Lower leg skin (tissue), 4 donors: ENCODE measurements around the gene STARD7. TPM values are rescaled to one million over a fixed set of nuclear protein-coding genes. Genes with fewer than 3 reads are reported as not detected.

ENCODE experiments used
- DNase-seq, 2 donors: peaks; one replicate each; pipeline ENCODE4 v3.0.0-alpha.2; 2019; ENCODE audit warnings: low spot score in 2 of 2
- H3K4me3 ChIP-seq: fragments of 200-600 bp; sonication (generic); 2 replicates; pipeline ENCODE4 v1.5.1; 2017; ENCODE audit warnings: mild to moderate bottlenecking, low read depth; ENCODE audit not compliant: poor library complexity, severe bottlenecking
- POLR2A ChIP-seq, 2 donors: fragments of 450-650 bp; IDR thresholded peaks; one replicate each; pipeline ENCODE4 v1.6.1; 2016 to 2017; ENCODE audit warnings: antibody characterized with exemption in 2 of 2, mild to moderate bottlenecking in 1 of 2, moderate library complexity in 1 of 2
- WGBS, 2 donors: methylation state at CpG; one replicate each; pipeline ENCODE4 v1.1.5; 2018; 5-methylcytosine and 5-hydroxymethylcytosine counted together
- intact Hi-C: fragments of 100-400 bp; cut with DNase I; formaldehyde crosslinking; loops from one replicate; pipeline ENCODE4 v1.15.0; 2023; ENCODE audit warnings: low total_unique reads
- total RNA-seq, 4 donors: library from RNA; depleted of rRNA; stranded (reverse); fragments of >200 nt; gene quantifications; one replicate each; pipeline ENCODE4 v1.1.0, GENCODE V29; 2016
- TF ChIP-seq, protein P1 (sequence below), 3 donors: fragments of 450-650 bp; IDR thresholded peaks; one replicate each; pipeline ENCODE4 v1.5.1; 2016; ENCODE audit warnings: antibody characterized with exemption in 3 of 3, mild to moderate bottlenecking in 3 of 3, moderate library complexity in 2 of 3

Gene STARD7
- total RNA-seq, 4 donors from 2014 or later, result 52.5 to 101 (median 77.2) TPM

- no peak overlapping the region for H3K4me3 ChIP-seq
- no peak for DNase-seq
- WGBS, 2 donors, result 83 to 93% methylated on average over 4 of the region's 4 CpGs
- intact Hi-C loops, result no loop called here
- TF ChIP-seq, protein P1, sequence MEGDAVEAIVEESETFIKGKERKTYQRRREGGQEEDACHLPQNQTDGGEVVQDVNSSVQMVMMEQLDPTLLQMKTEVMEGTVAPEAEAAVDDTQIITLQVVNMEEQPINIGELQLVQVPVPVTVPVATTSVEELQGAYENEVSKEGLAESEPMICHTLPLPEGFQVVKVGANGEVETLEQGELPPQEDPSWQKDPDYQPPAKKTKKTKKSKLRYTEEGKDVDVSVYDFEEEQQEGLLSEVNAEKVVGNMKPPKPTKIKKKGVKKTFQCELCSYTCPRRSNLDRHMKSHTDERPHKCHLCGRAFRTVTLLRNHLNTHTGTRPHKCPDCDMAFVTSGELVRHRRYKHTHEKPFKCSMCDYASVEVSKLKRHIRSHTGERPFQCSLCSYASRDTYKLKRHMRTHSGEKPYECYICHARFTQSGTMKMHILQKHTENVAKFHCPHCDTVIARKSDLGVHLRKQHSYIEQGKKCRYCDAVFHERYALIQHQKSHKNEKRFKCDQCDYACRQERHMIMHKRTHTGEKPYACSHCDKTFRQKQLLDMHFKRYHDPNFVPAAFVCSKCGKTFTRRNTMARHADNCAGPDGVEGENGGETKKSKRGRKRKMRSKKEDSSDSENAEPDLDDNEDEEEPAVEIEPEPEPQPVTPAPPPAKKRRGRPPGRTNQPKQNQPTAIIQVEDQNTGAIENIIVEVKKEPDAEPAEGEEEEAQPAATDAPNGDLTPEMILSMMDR (IDR thresholded peaks at IDR 0.05), result no peak
- no peak for TF ChIP-seq POLR2A (IDR thresholded peaks at IDR 0.05)
Observed at GRCh38 chr2:96212339-96212738, 3.7 kb upstream of the STARD7 start.

DNA sequence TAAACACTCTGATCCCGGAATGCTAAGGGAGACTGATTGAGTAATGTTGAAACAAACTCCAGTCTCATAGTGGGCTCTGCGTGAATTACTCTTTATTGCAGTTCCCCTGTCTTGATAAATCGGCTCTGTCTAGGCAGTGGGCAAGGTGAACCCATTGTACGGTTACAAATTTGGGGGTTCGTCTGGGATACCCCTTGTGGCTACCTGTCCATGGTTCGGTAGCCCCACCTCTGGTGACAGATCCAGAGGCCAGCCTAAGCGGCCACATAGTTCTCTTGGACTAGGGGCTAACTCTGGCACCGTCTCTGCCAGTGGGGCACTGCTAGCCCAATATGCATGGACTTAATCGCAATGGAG lies 1.1 kb upstream of the STARD7 start:
- no peak for TF ChIP-seq POLR2A (IDR thresholded peaks at IDR 0.05)
- TF ChIP-seq, protein P1 (IDR thresholded peaks at IDR 0.05), result no peak
- intact Hi-C loops, result no loop called here
- no peak overlapping the region for H3K4me3 ChIP-seq
- WGBS, 2 donors, result 90 to 93% methylated on average over 9 of the region's 9 CpGs
- DNase-seq, result no peak

DNA sequence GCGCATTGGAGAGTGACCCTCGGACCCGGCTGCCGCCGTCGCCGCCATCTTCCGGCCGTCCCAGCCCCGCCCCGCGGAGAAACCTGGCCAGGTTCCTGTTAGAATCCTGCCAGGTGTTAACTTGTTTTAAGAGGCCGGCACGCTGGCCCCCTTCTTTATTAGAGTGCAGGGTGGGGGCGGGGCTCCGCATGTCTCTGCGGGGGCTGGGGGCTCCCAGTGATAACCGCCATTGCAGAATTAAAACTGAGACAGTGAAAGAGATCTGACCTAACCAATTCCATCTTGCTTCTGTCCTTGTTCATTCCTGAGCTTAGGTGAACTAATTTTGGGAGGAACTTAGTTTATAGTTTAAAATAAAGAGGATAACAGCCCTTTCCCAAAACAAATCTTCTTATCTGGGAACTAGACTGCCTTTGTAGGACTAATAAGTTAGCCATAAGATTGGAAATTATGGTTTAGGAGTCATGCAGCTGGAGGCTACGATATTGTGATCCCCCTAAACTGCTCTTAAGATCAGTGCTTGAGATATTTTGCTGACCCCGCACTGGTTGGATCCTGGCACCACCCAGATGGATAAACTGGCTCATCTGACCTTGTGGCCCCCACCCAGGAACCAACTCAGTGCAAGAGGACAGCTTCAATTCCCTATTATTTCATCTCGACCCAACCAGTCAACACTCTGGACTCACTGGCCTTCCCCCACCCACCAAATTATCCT lies 543 bp upstream of the STARD7 start:
- 10 to 26% methylated on average over 7 to 18 of the region's 21 CpGs for WGBS, 2 donors
- peak overlapping the region; percentile 72 for H3K4me3 ChIP-seq
- peak in 1 of 2 donors; percentile 18 for DNase-seq
- TF ChIP-seq, protein P1 (IDR thresholded peaks at IDR 0.05), result no peak
- TF ChIP-seq POLR2A (IDR thresholded peaks at IDR 0.05), result no peak
- intact Hi-C loops, result no loop called here

DNA sequence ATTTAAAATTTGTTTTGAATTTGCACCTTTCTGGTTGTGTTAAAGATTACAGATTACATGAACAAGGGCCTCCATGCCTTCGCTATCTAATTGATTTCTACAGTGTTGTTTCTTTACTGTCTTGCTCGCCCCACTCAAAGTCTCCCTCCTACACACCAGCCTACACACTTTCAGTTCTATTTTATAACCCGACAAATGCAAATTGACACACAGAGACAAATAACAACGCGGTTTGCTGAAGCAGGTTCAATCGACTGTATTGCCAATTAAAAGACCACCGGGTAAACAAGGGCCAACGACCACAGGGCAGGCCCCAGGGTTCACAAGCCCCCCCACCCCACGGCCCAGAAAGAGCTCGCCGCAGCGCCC lies 869 bp downstream of the STARD7 start:
- intact Hi-C loops, result no loop called here
- no peak for DNase-seq
- WGBS, 2 donors, result 0 to 1% methylated on average over 11 to 12 of the region's 12 CpGs
- TF ChIP-seq, protein P1 (IDR thresholded peaks at IDR 0.05), result no peak
- H3K4me3 ChIP-seq, result peak overlapping the region; percentile 72

DNA sequence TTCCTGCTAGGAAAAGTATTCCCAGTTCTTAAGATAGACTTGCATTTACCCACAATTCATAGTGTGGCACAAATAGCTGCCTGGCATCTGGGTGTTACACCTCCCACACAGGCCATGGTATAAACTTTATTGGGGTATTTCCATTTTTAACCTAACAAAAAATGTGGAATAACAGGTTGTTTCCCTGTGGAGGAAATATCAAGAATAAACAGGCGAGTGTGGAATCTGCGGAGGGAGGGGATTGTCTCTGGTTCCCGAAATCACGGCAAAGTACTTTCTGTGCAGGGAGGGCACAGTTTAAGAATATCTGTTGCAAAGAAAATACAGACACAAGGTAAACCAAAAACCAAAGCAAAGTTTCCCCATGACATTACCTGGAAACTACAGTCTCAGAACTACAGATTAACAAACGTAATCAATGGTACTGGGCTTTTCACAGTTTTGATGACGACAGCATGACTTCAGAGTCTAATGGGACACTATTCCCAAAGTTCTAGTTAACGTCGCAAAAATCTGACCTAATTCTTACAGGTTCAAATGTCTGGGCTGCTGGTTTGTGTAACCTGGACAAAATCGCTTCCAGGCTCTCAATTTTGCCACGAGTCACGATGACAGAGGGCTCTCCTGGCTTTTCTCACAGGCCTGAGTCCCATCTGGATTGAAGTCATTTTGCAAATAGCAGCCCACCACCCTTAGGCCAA lies 1.4 kb downstream of the STARD7 start:
- intact Hi-C loops, result no loop called here
- peak overlapping the region; percentile 72 for H3K4me3 ChIP-seq
- 7 to 9% methylated on average over 11 of the region's 11 CpGs for WGBS, 2 donors
- no peak for DNase-seq
- TF ChIP-seq, protein P1 (IDR thresholded peaks at IDR 0.05), result no peak
- no peak for TF ChIP-seq POLR2A (IDR thresholded peaks at IDR 0.05)
